Prostate gland (tissue), 2 donors: ENCODE measurements around the gene HOXB7.

Source experiments
- CTCF ChIP-seq, 4 experiments: fragments of 200-600 bp in 2 of 4; fragments of 450-650 bp in 2 of 4; sonication (generic) in 2 of 4; IDR thresholded peaks; 1 replicate in 3 of 4; 2 replicates in 1 of 4; pipeline ENCODE4 v1.5.1; 2016 to 2019; ENCODE audit warnings: antibody characterized with exemption in 4 of 4, mild to moderate bottlenecking in 2 of 4, moderate library complexity in 2 of 4
- POLR2A ChIP-seq: fragments of 450-650 bp; IDR thresholded peaks from one replicate; pipeline ENCODE4 v1.6.1; 2016; ENCODE audit warnings: antibody characterized with exemption, mild to moderate bottlenecking

- TF ChIP-seq CTCF (IDR thresholded peaks at IDR 0.05) (no peak), POLR2A (no peak)
Measured at GRCh38 chr17:48641541-48642058, 30.8 kb upstream of the HOXB7 start.
